HG03521 (cell line): ENCODE data around the gene PCYOX1L.
"Not testable (repeated sequence)": the region's sequence is repeated elsewhere in the genome, so short reads cannot be mapped to it uniquely, and the experiment has no call there.

Source experiments
- ATAC-seq: cut with Tn5 transposase; IDR thresholded peaks from one replicate; pipeline ENCODE4 v1.9.1; 2021; ENCODE audit warnings: mild to moderate bottlenecking, moderate library complexity; ENCODE audit not compliant: unreplicated experiment

The PCYOX1L gene

GRCh38 chr5:149382517-149383220, 24.8 kb downstream of the PCYOX1L start:
- no peak for ATAC-seq

GRCh38 chr5:149383399-149383798, 25.6 kb downstream of the PCYOX1L start:
- ATAC-seq: no peak

GRCh38 chr5:149386166-149386565, 28.3 kb downstream of the PCYOX1L start:
- ATAC-seq: no peak

- no peak for ATAC-seq
These were observed 29.3 kb downstream of the PCYOX1L start for GRCh38 chr5:149387081-149387631.

GRCh38 chr5:149387982-149388381, 30.1 kb downstream of the PCYOX1L start:
- no peak for ATAC-seq

- no peak for ATAC-seq
These were observed 30.8 kb downstream of the PCYOX1L start for GRCh38 chr5:149388498-149389190.

GRCh38 chr5:149389552-149390495, 32.0 kb downstream of the PCYOX1L start:
- no peak for ATAC-seq

- not testable (repeated sequence) for ATAC-seq
These were observed 33.2 kb downstream of the PCYOX1L start for GRCh38 chr5:149391076-149391475.

GRCh38 chr5:149391524-149391923, 33.7 kb downstream of the PCYOX1L start:
- no peak for ATAC-seq

GRCh38 chr5:149392718-149393117, 34.9 kb downstream of the PCYOX1L start:
- no peak for ATAC-seq

GRCh38 chr5:149394996-149395395, 37.1 kb downstream of the PCYOX1L start:
- not testable (repeated sequence) for ATAC-seq

GRCh38 chr5:149397530-149397929, 39.7 kb downstream of the PCYOX1L start:
- no peak for ATAC-seq

GRCh38 chr5:149398747-149399266, 41.0 kb downstream of the PCYOX1L start:
- not testable (repeated sequence) for ATAC-seq

- no peak for ATAC-seq
These were observed 41.9 kb downstream of the PCYOX1L start for GRCh38 chr5:149399775-149400174.

GRCh38 chr5:149400304-149400703, 42.5 kb downstream of the PCYOX1L start:
- ATAC-seq: no peak

GRCh38 chr5:149401051-149401450, 43.2 kb downstream of the PCYOX1L start:
- ATAC-seq: no peak

GRCh38 chr5:149402291-149402690, 44.4 kb downstream of the PCYOX1L start:
- no peak for ATAC-seq

GRCh38 chr5:149403923-149404745, 46.3 kb downstream of the PCYOX1L start:
- no peak for ATAC-seq

- ATAC-seq: no peak
These were observed 47.1 kb downstream of the PCYOX1L start for GRCh38 chr5:149404746-149405549.
